Measurements from ENCODE around the gene TEKTIP1. TPM values are rescaled to one million over a fixed set of nuclear protein-coding genes. Genes with fewer than 3 reads are reported as not detected.

TEKTIP1 gene
- total and polyA plus RNA-seq, 2 of the 4 experiments (the other 2 are of a cell fraction), result not detected

GRCh38 chr19:3524904-3525451 is 14.0 kb upstream of the TEKTIP1 start:
- no peak overlapping the region for H3K14ac ChIP-seq (replicated peaks; ENCODE audit: low read depth, low read length)
- no peaks in the 10 kb centered on the region for H3K9me3 ChIP-seq (ENCODE audit: control insufficient read depth, insufficient read depth, low read length)
- peaks cover 57% of the 10 kb centered on the region for H4K20me1 ChIP-seq (ENCODE audit: insufficient read depth, low read length)
- H3K4ac ChIP-seq (ENCODE audit: low read depth, low read length), result no peak overlapping the region
- peaks cover 25 to 67% of the 10 kb centered on the region in 2 experiments for H3K79me1 ChIP-seq (ENCODE audit: low read depth in 1 of 2, low read length in 2 of 2)
- peaks cover 50% of the 10 kb centered on the region for H3K36me3 ChIP-seq (ENCODE audit: control insufficient read depth, insufficient read depth, low read length)
- H2AK5ac ChIP-seq (ENCODE audit: low read depth, low read length), result no peak overlapping the region
- no peak overlapping the region for H3K4me3 ChIP-seq (ENCODE audit: insufficient read depth, low read depth, low read length)
- H3K4me2 ChIP-seq (ENCODE audit: low read depth, low read length), result no peak overlapping the region
- no peak overlapping the region for H2BK20ac ChIP-seq (ENCODE audit: low read depth, low read length)
- ATAC-seq (ENCODE audit: low read depth) (no peak), DNase-seq (no peak)
- POLR2A ChIA-PET (ENCODE audit: unreplicated experiment), result no interaction called here
- no peak overlapping the region for H4K5ac ChIP-seq (ENCODE audit: low read depth, low read length)
- TF ChIP-seq POLR2A (IDR thresholded peaks at IDR 0.05; ENCODE audit: low read depth, low read length) (no peak), NFE2L2 (IDR thresholded peaks at IDR 0.05; ENCODE audit: low read depth, low read length) (no peak), RCOR1 (IDR thresholded peaks at IDR 0.05; ENCODE audit: insufficient replicate concordance, low read length) (no peak), RAD21 (IDR thresholded peaks at IDR 0.05; ENCODE audit: low read length) (no peak), FOS (IDR thresholded peaks at IDR 0.05; ENCODE audit: low read depth, low read length) (no peak)
- TF ChIP-seq, protein P1, sequence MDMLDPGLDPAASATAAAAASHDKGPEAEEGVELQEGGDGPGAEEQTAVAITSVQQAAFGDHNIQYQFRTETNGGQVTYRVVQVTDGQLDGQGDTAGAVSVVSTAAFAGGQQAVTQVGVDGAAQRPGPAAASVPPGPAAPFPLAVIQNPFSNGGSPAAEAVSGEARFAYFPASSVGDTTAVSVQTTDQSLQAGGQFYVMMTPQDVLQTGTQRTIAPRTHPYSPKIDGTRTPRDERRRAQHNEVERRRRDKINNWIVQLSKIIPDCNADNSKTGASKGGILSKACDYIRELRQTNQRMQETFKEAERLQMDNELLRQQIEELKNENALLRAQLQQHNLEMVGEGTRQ (IDR thresholded peaks at IDR 0.05; ENCODE audit: low read depth, low read length), result no peak
- no peaks in the 10 kb centered on the region for H3K27me3 ChIP-seq (ENCODE audit: control insufficient read depth, insufficient read depth, low read length)
- H3K9me1 ChIP-seq (ENCODE audit: insufficient read depth, low read length), result peaks cover 12% of the 10 kb centered on the region; the same call in 1 of the 2 replicates
- dilution Hi-C loops (cut with HindIII; ENCODE audit: low sequenced_read_pairs, unreplicated experiment) (no loop called here), in situ Hi-C loops (cut with MboI; ENCODE audit: low sequenced_read_pairs) (no loop called here), intact Hi-C loops (cut with micrococcal nuclease) (no loop called here)
- H4K8ac ChIP-seq (ENCODE audit: low read depth in 2 of 2, low read length in 2 of 2), result no peak overlapping the region
- H2BK5ac ChIP-seq (ENCODE audit: low read depth, low read length, poor library complexity, severe bottlenecking), result no peak overlapping the region
- no peak overlapping the region for H3K27ac ChIP-seq (ENCODE audit: insufficient read depth, low read length)
- BruUV-seq (replicated peaks), result no TSS peak
- no peak overlapping the region for H2BK15ac ChIP-seq (ENCODE audit: low read depth, low read length)
- no peak overlapping the region for H3K18ac ChIP-seq (ENCODE audit: low read depth, low read length)
- no peak overlapping the region for H4K91ac ChIP-seq (ENCODE audit: insufficient read depth, low read depth, low read length)
- no peak overlapping the region for H3K23ac ChIP-seq (ENCODE audit: low read depth, low read length)
- no peak overlapping the region for H2AFZ ChIP-seq (replicated peaks; ENCODE audit: low read length, poor library complexity)
- H3K9ac ChIP-seq (ENCODE audit: low read depth, low read length), result no peak overlapping the region
- WGBS, 2 experiments (ENCODE audit: extremely low coverage in 2 of 2, insufficient read length in 1 of 2), result 92% methylated on average over 8 of the region's 20 CpGs; no CpG with 5 or more reads in 1 of the 2 experiments
- no peak overlapping the region for H2AK9ac ChIP-seq (replicated peaks; ENCODE audit: low read depth, low read length, poor library complexity)
- no peaks in the 10 kb centered on the region for H3K4me1 ChIP-seq (ENCODE audit: control insufficient read depth, insufficient read depth, low read length)
- no peak overlapping the region for H3K56ac ChIP-seq (ENCODE audit: extremely low read depth, insufficient read depth, low read length)
- CTCF ChIA-PET, result interaction anchor here (0.6 kb wide), 1 partner anchor 250 kb away, joined by 3 read pairs; no protein-coding TSS in a partner anchor
- H2BK120ac ChIP-seq (ENCODE audit: low read depth, low read length), result no peak overlapping the region

Data from IMR-90 (cell line).